ENCODE results near the gene IRX5. TPM values are rescaled to one million over a fixed set of nuclear protein-coding genes. Genes with fewer than 3 reads are reported as not detected.

Gene IRX5
- polyA plus RNA-seq, 3 donors, result 0.15 TPM; not detected in 2

- no peak overlapping the region for H3K4me2 ChIP-seq (replicated peaks; ENCODE audit: extremely low read depth, low read length, poor library complexity, severe bottlenecking)
- Mint-ChIP-seq H3K9me3 (peaks cover 6 to 64% (median 28%) of the 10 kb centered on the region in 7 donors), H3K4me1 (peaks cover 48% of the 10 kb centered on the region), H3K4me3 (peak overlapping the region in 1 of 2 donors; percentile 65), H3K36me3 (peaks cover 19 to 26% of the 10 kb centered on the region in 2 donors), H3K27me3 (ENCODE audit: low read depth in 3 of 3) (peaks cover 78 to 91% (median 86%) of the 10 kb centered on the region in 3 donors), H3K27ac (no peak overlapping the region)
- no peaks in the 10 kb centered on the region for H3K36me3 ChIP-seq (replicated peaks in 1 of 2; ENCODE audit: control insufficient read depth in 1 of 2, insufficient read depth in 2 of 2, low read length in 2 of 2)
- H3K4me1 ChIP-seq (ENCODE audit: control insufficient read depth in 1 of 2, insufficient read depth in 2 of 2, low read length in 2 of 2), result peaks cover 47 to 58% of the 10 kb centered on the region in 2 donors
- H3K9me3 ChIP-seq (replicated peaks in 1 of 2; ENCODE audit: control insufficient read depth in 1 of 2, insufficient read depth in 1 of 2, low read length in 2 of 2), result peaks cover 20 to 64% of the 10 kb centered on the region in 2 donors
- WGBS (ENCODE audit: insufficient coverage), result 8% methylated on average over 62 of the region's 68 CpGs
- no peaks in the 10 kb centered on the region for H3K79me2 ChIP-seq (ENCODE audit: insufficient read depth, low read length)
- H3K9ac ChIP-seq (ENCODE audit: insufficient read depth, low read length, poor library complexity, severe bottlenecking), result no peak overlapping the region
- H3K27ac ChIP-seq (ENCODE audit: low read depth in 1 of 2, low read length in 2 of 2), result no peak overlapping the region
- H4K20me1 ChIP-seq (ENCODE audit: insufficient read depth, low read length), result no peaks in the 10 kb centered on the region
- no peak overlapping the region for H3K4me3 ChIP-seq (replicated peaks in 1 of 3; ENCODE audit: low read depth in 2 of 3, low read length in 3 of 3)
- no peak overlapping the region for H2AFZ ChIP-seq (ENCODE audit: insufficient read depth, low read depth, low read length, poor library complexity, severe bottlenecking)
- intact Hi-C loops (cut with micrococcal nuclease), result loop anchor here in 1 of 2 donors (10.0 kb wide), 1 partner anchor 1229 kb away; the partner anchor contains the start of genes FTO and RPGRIP1L
- H3K27me3 ChIP-seq (ENCODE audit: control insufficient read depth in 2 of 2, insufficient read depth in 2 of 2, low read length in 2 of 2), result peaks cover 62 to 87% of the 10 kb centered on the region in 2 donors
- no peak for DNase-seq
- TF ChIP-seq, protein P1, sequence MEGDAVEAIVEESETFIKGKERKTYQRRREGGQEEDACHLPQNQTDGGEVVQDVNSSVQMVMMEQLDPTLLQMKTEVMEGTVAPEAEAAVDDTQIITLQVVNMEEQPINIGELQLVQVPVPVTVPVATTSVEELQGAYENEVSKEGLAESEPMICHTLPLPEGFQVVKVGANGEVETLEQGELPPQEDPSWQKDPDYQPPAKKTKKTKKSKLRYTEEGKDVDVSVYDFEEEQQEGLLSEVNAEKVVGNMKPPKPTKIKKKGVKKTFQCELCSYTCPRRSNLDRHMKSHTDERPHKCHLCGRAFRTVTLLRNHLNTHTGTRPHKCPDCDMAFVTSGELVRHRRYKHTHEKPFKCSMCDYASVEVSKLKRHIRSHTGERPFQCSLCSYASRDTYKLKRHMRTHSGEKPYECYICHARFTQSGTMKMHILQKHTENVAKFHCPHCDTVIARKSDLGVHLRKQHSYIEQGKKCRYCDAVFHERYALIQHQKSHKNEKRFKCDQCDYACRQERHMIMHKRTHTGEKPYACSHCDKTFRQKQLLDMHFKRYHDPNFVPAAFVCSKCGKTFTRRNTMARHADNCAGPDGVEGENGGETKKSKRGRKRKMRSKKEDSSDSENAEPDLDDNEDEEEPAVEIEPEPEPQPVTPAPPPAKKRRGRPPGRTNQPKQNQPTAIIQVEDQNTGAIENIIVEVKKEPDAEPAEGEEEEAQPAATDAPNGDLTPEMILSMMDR (IDR thresholded peaks at IDR 0.05), result no peak
Observed at GRCh38 chr16:54933281-54934011, 2.8 kb downstream of the IRX5 start.

- H3K4me3 Mint-ChIP-seq, result peak overlapping the region in 1 of 2 donors; percentile 88
- TF ChIP-seq, protein P1 (IDR thresholded peaks at IDR 0.05), result no peak
- peaks cover 15 to 24% of the 10 kb centered on the region in 2 donors for H3K36me3 Mint-ChIP-seq
- H3K9me3 ChIP-seq (replicated peaks in 1 of 2; ENCODE audit: control insufficient read depth in 1 of 2, insufficient read depth in 1 of 2, low read length in 2 of 2), result peaks cover 16 to 73% of the 10 kb centered on the region in 2 donors
- no peak for DNase-seq
- H3K9ac ChIP-seq (ENCODE audit: insufficient read depth, low read length, poor library complexity, severe bottlenecking), result no peak overlapping the region
- peaks cover 50% of the 10 kb centered on the region for H3K4me1 Mint-ChIP-seq
- 10% methylated on average over 17 of the region's 30 CpGs for WGBS (ENCODE audit: insufficient coverage)
- no peak overlapping the region for H2AFZ ChIP-seq (ENCODE audit: insufficient read depth, low read depth, low read length, poor library complexity, severe bottlenecking)
- H3K36me3 ChIP-seq (replicated peaks in 1 of 2; ENCODE audit: control insufficient read depth in 1 of 2, insufficient read depth in 2 of 2, low read length in 2 of 2), result no peaks in the 10 kb centered on the region
- H3K27me3 Mint-ChIP-seq (ENCODE audit: low read depth in 3 of 3), result peaks cover 84 to 96% (median 92%) of the 10 kb centered on the region in 3 donors
- intact Hi-C loops (cut with micrococcal nuclease), result loop anchor here in 1 of 2 donors (10.0 kb wide), 1 partner anchor 1230 kb away; the partner anchor contains the start of genes FTO and RPGRIP1L
- peaks cover 2 to 61% (median 26%) of the 10 kb centered on the region in 7 donors for H3K9me3 Mint-ChIP-seq
- peaks cover 74 to 94% of the 10 kb centered on the region in 2 donors for H3K27me3 ChIP-seq (ENCODE audit: control insufficient read depth in 2 of 2, insufficient read depth in 2 of 2, low read length in 2 of 2)
- H3K4me1 ChIP-seq (ENCODE audit: control insufficient read depth in 1 of 2, insufficient read depth in 2 of 2, low read length in 2 of 2), result peaks cover 42 to 55% of the 10 kb centered on the region in 2 donors
- no peak overlapping the region for H3K27ac ChIP-seq (ENCODE audit: low read depth in 1 of 2, low read length in 2 of 2)
- no peak overlapping the region for H3K4me3 ChIP-seq (replicated peaks in 1 of 3; ENCODE audit: low read depth in 2 of 3, low read length in 3 of 3)
- H3K4me2 ChIP-seq (replicated peaks; ENCODE audit: extremely low read depth, low read length, poor library complexity, severe bottlenecking), result no peak overlapping the region
- H3K27ac Mint-ChIP-seq, result peak overlapping the region in 1 of 7 donors; percentile 84
- H4K20me1 ChIP-seq (ENCODE audit: insufficient read depth, low read length), result no peaks in the 10 kb centered on the region
- no peaks in the 10 kb centered on the region for H3K79me2 ChIP-seq (ENCODE audit: insufficient read depth, low read length)
Observed at GRCh38 chr16:54934481-54935265, 4.0 kb downstream of the IRX5 start.
